Ishikawa (cell line): ENCODE data around the gene CCL15.

Experiments
- CEBPB ChIP-seq: IDR thresholded peaks from 2 replicates; pipeline ENCODE4 v1.6.1; 2012
- EGR1 ChIP-seq: IDR thresholded peaks from 2 replicates; pipeline ENCODE4 v1.6.1; 2012
- EP300 ChIP-seq: IDR thresholded peaks from 2 replicates; pipeline ENCODE4 v1.6.1; 2012; ENCODE audit warnings: borderline replicate concordance
- FOXM1 ChIP-seq: IDR thresholded peaks from 2 replicates; pipeline ENCODE4 v1.6.1; 2012; ENCODE audit warnings: low read depth, borderline replicate concordance
- RAD21 ChIP-seq: IDR thresholded peaks from 2 replicates; pipeline ENCODE4 v1.6.1; 2012; ENCODE audit warnings: low read depth
- YY1 ChIP-seq: IDR thresholded peaks from 2 replicates; pipeline ENCODE4 v1.6.1; 2012; ENCODE audit warnings: low read depth
- ZBTB7A ChIP-seq: IDR thresholded peaks from 2 replicates; pipeline ENCODE4 v1.6.1; 2012; ENCODE audit warnings: low read depth
- TF ChIP-seq, protein P1 (sequence below): IDR thresholded peaks from 2 replicates; pipeline ENCODE4 v1.6.1; 2012; ENCODE audit warnings: low read depth, mild to moderate bottlenecking
- TF ChIP-seq, protein P2 (sequence below): IDR thresholded peaks from 2 replicates; pipeline ENCODE4 v1.6.1; 2012
- TF ChIP-seq, protein P3 (sequence below): IDR thresholded peaks from 2 replicates; pipeline ENCODE4 v1.6.1; 2012

CCL15 gene

DNA sequence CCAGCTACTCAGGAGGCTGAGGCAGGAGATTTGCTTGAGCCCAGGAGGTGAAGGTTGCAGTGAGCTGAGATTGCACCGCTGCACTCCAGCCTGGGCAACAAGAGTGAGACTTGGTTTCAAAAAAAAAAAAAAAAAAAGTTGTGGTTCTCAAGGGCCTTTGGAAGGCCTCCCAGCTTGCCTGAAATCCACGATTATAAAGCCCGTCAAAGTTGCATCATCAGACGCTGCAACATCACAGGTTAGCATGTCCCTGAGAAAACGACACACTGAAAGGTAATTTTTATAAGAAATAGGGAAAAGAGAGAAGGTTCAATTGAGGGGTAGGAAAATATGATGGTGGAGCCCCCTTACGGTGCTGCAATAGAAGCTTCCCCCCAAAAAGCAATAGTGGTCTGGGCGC lies 53.3 kb downstream of the CCL15 start:
- TF ChIP-seq, protein P1, sequence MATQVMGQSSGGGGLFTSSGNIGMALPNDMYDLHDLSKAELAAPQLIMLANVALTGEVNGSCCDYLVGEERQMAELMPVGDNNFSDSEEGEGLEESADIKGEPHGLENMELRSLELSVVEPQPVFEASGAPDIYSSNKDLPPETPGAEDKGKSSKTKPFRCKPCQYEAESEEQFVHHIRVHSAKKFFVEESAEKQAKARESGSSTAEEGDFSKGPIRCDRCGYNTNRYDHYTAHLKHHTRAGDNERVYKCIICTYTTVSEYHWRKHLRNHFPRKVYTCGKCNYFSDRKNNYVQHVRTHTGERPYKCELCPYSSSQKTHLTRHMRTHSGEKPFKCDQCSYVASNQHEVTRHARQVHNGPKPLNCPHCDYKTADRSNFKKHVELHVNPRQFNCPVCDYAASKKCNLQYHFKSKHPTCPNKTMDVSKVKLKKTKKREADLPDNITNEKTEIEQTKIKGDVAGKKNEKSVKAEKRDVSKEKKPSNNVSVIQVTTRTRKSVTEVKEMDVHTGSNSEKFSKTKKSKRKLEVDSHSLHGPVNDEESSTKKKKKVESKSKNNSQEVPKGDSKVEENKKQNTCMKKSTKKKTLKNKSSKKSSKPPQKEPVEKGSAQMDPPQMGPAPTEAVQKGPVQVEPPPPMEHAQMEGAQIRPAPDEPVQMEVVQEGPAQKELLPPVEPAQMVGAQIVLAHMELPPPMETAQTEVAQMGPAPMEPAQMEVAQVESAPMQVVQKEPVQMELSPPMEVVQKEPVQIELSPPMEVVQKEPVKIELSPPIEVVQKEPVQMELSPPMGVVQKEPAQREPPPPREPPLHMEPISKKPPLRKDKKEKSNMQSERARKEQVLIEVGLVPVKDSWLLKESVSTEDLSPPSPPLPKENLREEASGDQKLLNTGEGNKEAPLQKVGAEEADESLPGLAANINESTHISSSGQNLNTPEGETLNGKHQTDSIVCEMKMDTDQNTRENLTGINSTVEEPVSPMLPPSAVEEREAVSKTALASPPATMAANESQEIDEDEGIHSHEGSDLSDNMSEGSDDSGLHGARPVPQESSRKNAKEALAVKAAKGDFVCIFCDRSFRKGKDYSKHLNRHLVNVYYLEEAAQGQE, result no peak
- no peak for TF ChIP-seq EP300
- no peak for TF ChIP-seq FOXM1
- TF ChIP-seq CEBPB, result no peak
- no peak for TF ChIP-seq ZBTB7A
- TF ChIP-seq YY1, result no peak
- TF ChIP-seq, protein P2, sequence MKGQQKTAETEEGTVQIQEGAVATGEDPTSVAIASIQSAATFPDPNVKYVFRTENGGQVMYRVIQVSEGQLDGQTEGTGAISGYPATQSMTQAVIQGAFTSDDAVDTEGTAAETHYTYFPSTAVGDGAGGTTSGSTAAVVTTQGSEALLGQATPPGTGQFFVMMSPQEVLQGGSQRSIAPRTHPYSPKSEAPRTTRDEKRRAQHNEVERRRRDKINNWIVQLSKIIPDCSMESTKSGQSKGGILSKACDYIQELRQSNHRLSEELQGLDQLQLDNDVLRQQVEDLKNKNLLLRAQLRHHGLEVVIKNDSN, result no peak
- TF ChIP-seq, protein P3, sequence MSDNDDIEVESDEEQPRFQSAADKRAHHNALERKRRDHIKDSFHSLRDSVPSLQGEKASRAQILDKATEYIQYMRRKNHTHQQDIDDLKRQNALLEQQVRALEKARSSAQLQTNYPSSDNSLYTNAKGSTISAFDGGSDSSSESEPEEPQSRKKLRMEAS, result no peak
- TF ChIP-seq RAD21, result no peak
- no peak for TF ChIP-seq EGR1
